Endodermal cell (in vitro differentiated cells): ENCODE results near the gene ANKH. TPM values are rescaled to one million over a fixed set of nuclear protein-coding genes. Genes with fewer than 3 reads are reported as not detected.

Experiments
- DNase-seq: peaks from one replicate; pipeline ENCODE4 v3.0.0-alpha.2; 2017
- H3K27ac ChIP-seq: 2 replicates; pipeline ENCODE4 v1.5.1; 2013; ENCODE audit warnings: mild to moderate bottlenecking, low read depth, low read length, moderate library complexity
- H3K27me3 ChIP-seq: 2 replicates; pipeline ENCODE4 v1.6.1; 2013; ENCODE audit warnings: mild to moderate bottlenecking, low read length, moderate library complexity; ENCODE audit not compliant: insufficient read depth, control insufficient read depth, poor library complexity, severe bottlenecking
- H3K36me3 ChIP-seq: 2 replicates; pipeline ENCODE4 v1.7.0; 2013; ENCODE audit warnings: mild to moderate bottlenecking, low read length, moderate library complexity; ENCODE audit not compliant: control insufficient read depth, insufficient read depth
- H3K4me1 ChIP-seq: one replicate; pipeline ENCODE4 v1.7.0; 2013; ENCODE audit warnings: low read length; ENCODE audit not compliant: control insufficient read depth, insufficient read depth
- H3K4me3 ChIP-seq: 2 replicates; pipeline ENCODE4 v1.5.1; 2013; ENCODE audit warnings: mild to moderate bottlenecking, low read length, moderate library complexity
- H3K9ac ChIP-seq: 2 replicates; pipeline ENCODE4 v1.6.1; 2013; ENCODE audit warnings: mild to moderate bottlenecking, low read length, moderate library complexity; ENCODE audit not compliant: poor library complexity, severe bottlenecking; ENCODE audit errors: extremely low read depth
- H3K9me3 ChIP-seq: 2 replicates; pipeline ENCODE4 v1.6.1; 2013; ENCODE audit warnings: mild to moderate bottlenecking, low read length, moderate library complexity; ENCODE audit not compliant: control insufficient read depth
- H3K27ac Mint-ChIP-seq: 2 replicates; pipeline ENCODE4 v1.8.0; 2020; ENCODE audit warnings: mixed read lengths
- H3K27me3 Mint-ChIP-seq: 2 replicates; pipeline ENCODE4 v1.8.0; 2021; ENCODE audit warnings: mild to moderate bottlenecking, mixed read lengths; ENCODE audit not compliant: insufficient read depth
- H3K36me3 Mint-ChIP-seq: 2 replicates; pipeline ENCODE4 v1.8.0; 2020; ENCODE audit warnings: low read depth, mixed read lengths
- H3K4me1 Mint-ChIP-seq: 2 replicates; pipeline ENCODE4 v1.8.0; 2020; ENCODE audit warnings: mixed read lengths
- H3K4me3 Mint-ChIP-seq: 2 replicates; pipeline ENCODE4 v1.8.0; 2020; ENCODE audit warnings: mild to moderate bottlenecking, moderate library complexity, mixed read lengths
- H3K9me3 Mint-ChIP-seq: 2 replicates; pipeline ENCODE4 v1.8.0; 2020; ENCODE audit warnings: mild to moderate bottlenecking, mixed read lengths
- CTCF ChIP-seq: fragments of 200-600 bp; sonication (generic); conservative IDR thresholded peaks from 2 replicates; pipeline ENCODE4 v1.5.0; 2021; ENCODE audit warnings: antibody characterized with exemption, mild to moderate bottlenecking
- WGBS, 2 experiments: methylation state at CpG; one replicate each; pipeline versions ENCODE4 v1.1.5 to v1.1.7; 2013; ENCODE audit warnings: missing lambda C conversion rate in 2 of 2, mixed read lengths in 1 of 2; ENCODE audit not compliant: insufficient coverage in 1 of 2, insufficient read length in 1 of 2; 5-methylcytosine and 5-hydroxymethylcytosine counted together
- total RNA-seq, 2 donors: library from RNA; stranded (reverse); fragmentation: NEBNext Ultra II Directional in 1 of 2; extraction: Animal tissue kit (Norgen Biotek cat#: 25700) in 1 of 2; gene quantifications; 2 replicates in 1 of 2; 3 replicates in 1 of 2; pipeline ENCODE4 v1.2.1, GENCODE V29; 2021

Gene ANKH
- total RNA-seq, 2 donors from 2014 or later = 26.5 to 43.4 TPM

GRCh38 chr5:14882658-14883580, 11.3 kb upstream of the ANKH start:
- peaks cover 5% of the 10 kb centered on the region for H3K4me1 ChIP-seq
- no peak overlapping the region for H3K4me3 ChIP-seq
- TF ChIP-seq CTCF = no peak
- Mint-ChIP-seq H3K4me3 (no peak overlapping the region), H3K9me3 (peaks cover 3% of the 10 kb centered on the region), H3K27me3 (peaks cover 1% of the 10 kb centered on the region), H3K36me3 (no peaks in the 10 kb centered on the region), H3K27ac (no peak overlapping the region), H3K4me1 (peaks cover 6% of the 10 kb centered on the region)
- H3K27me3 ChIP-seq = no peaks in the 10 kb centered on the region
- no peak for DNase-seq
- 92 to 98% methylated on average over 7 to 10 of the region's 10 CpGs for WGBS, 2 experiments
- no peaks in the 10 kb centered on the region for H3K9me3 ChIP-seq
- H3K9ac ChIP-seq = no peak overlapping the region
- no peak overlapping the region for H3K27ac ChIP-seq
- no peaks in the 10 kb centered on the region for H3K36me3 ChIP-seq

GRCh38 chr5:14881826-14882225, 10.2 kb upstream of the ANKH start:
- H3K9me3 Mint-ChIP-seq = peaks cover 3% of the 10 kb centered on the region
- no peak overlapping the region for H3K4me3 Mint-ChIP-seq
- no peaks in the 10 kb centered on the region for H3K36me3 Mint-ChIP-seq
- peaks cover 2% of the 10 kb centered on the region for H3K27me3 Mint-ChIP-seq
- DNase-seq = no peak
- Histone ChIP-seq H3K9me3 (no peaks in the 10 kb centered on the region), H3K4me1 (no peaks in the 10 kb centered on the region), H3K36me3 (no peaks in the 10 kb centered on the region), H3K9ac (no peak overlapping the region), H3K27ac (no peak overlapping the region), H3K27me3 (no peaks in the 10 kb centered on the region), H3K4me3 (no peak overlapping the region)
- no peak for TF ChIP-seq CTCF
- H3K4me1 Mint-ChIP-seq = no peaks in the 10 kb centered on the region
- 80 to 90% methylated on average over 2 to 9 of the region's 9 CpGs for WGBS, 2 experiments
- no peak overlapping the region for H3K27ac Mint-ChIP-seq

- H3K4me3 Mint-ChIP-seq = no peak overlapping the region
- no peak overlapping the region for H3K27ac Mint-ChIP-seq
- DNase-seq = no peak
- H3K4me3 ChIP-seq = no peak overlapping the region
- no peak overlapping the region for H3K27ac ChIP-seq
- TF ChIP-seq CTCF = no peak
- 86 to 100% methylated on average over 1 of the region's 1 CpG for WGBS, 2 experiments
- H3K4me1 Mint-ChIP-seq = no peaks in the 10 kb centered on the region
- no peaks in the 10 kb centered on the region for H3K27me3 ChIP-seq
- H3K9me3 ChIP-seq = no peaks in the 10 kb centered on the region
- no peak overlapping the region for H3K9ac ChIP-seq
- H3K36me3 Mint-ChIP-seq = no peaks in the 10 kb centered on the region
- no peaks in the 10 kb centered on the region for H3K36me3 ChIP-seq
- no peaks in the 10 kb centered on the region for H3K4me1 ChIP-seq
- H3K9me3 Mint-ChIP-seq = peaks cover 3% of the 10 kb centered on the region
- H3K27me3 Mint-ChIP-seq = peaks cover 2% of the 10 kb centered on the region
Observed at GRCh38 chr5:14880688-14881087, 9.1 kb upstream of the ANKH start.
